ENCODE measurements around the gene MRPL48.
A peak's percentile ranks its signal among the peaks of the same experiment; 100 is the strongest.
"Not testable (repeated sequence)": the region's sequence is repeated elsewhere in the genome, so short reads cannot be mapped to it uniquely, and the experiment has no call there.

The MRPL48 gene

GRCh38 chr11:73852049-73852448 is 64.4 kb downstream of the MRPL48 start:
- DNase-seq, result no peak

DNA sequence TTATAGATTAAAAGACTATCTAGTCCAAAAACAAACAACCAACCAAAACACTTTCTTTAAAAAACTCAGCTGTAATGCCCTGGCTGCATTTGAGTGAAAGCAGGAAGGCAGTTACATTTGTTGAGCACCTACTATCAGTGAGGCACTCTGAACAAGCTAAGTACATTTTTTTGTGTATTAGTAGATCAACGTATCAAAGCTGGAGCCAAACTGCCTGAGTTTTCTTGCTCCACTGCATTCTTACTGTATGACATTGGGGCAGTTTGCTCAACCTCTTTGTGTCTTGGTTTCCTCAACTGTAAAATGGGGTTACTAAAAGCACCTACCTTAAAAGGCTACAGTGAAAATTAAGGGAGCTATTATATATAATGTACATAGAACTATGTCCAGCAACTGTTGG is 67.0 kb downstream of the MRPL48 start:
- DNase-seq, result no peak

DNA sequence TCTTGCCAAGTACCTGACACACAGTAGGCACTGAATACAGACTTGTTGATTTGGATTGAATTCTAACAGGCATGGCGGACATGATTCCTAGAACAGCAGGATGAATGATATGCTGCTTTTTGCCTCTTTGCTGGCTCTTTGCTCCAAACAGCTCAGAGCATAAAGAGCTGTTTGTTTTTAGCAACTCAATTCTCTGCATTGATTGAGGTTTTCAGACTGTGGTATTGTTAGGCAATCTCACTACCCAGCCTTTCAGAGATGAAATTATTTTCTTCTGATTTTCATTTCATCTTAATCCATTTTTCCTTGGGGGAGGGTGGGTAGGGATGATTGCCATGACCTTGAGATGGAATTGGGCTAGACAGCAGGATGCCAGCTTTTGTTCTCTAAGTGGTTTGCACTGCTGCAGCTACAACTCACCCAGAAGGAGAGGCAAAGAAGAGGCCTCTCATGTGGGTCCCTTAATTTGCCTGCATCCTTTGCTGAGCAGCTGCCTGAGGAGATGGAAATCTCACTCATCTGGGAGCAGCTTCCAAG is 68.4 kb downstream of the MRPL48 start:
- DNase-seq, result no peak

- no peak for DNase-seq
These were observed 72.0 kb downstream of the MRPL48 start for GRCh38 chr11:73859671-73860070.

GRCh38 chr11:73860202-73860601 is 72.5 kb downstream of the MRPL48 start:
- DNase-seq, result no peak

DNA sequence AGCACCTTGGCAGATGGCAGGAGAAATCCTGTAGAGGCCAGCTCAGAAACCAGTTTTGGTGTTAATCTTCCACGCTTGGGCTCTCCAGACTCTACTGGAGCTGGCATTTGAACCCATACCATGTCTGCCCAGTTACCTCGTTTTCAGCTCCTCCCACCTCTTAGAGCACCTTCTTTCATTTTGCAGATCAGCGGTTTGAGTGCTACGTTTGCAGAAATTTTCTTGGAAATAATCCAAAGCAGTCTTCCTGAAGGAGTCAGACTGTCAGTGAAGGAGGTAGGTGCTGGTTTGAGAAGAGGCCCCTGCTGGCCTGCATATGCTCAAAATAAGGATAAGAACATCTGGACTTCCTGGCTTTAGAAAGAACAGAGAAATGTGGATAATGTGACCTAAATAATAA is 75.3 kb downstream of the MRPL48 start:
- no peak for DNase-seq

GRCh38 chr11:73866095-73866579 is 78.5 kb downstream of the MRPL48 start:
- DNase-seq, result no peak

DNA sequence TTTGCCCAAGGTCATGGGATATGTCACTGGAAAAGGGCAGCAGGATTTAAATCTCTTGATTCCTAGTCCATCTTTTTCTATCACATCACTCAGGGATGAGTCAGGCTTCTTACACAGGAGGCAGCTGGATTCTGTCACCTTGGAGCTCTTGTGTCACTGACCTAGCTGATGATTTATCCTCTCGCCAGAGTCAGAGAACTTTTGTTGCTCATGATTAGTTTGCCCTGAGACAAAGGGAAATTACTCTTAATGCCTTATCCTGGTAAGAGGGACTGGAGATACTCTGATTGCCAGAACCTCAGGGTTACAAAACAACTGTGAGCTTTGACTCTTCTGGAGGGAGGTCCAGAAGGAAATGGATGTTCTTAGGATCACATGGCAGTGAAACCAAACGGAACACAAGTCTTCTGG is 78.9 kb downstream of the MRPL48 start:
- no peak for DNase-seq

- no peak for DNase-seq
These were observed 81.8 kb downstream of the MRPL48 start for GRCh38 chr11:73869332-73869949.

- DNase-seq, result no peak
These were observed 82.6 kb downstream of the MRPL48 start for GRCh38 chr11:73870261-73870660.

- DNase-seq, result no peak
These were observed 85.2 kb downstream of the MRPL48 start for GRCh38 chr11:73872749-73873357.

DNA sequence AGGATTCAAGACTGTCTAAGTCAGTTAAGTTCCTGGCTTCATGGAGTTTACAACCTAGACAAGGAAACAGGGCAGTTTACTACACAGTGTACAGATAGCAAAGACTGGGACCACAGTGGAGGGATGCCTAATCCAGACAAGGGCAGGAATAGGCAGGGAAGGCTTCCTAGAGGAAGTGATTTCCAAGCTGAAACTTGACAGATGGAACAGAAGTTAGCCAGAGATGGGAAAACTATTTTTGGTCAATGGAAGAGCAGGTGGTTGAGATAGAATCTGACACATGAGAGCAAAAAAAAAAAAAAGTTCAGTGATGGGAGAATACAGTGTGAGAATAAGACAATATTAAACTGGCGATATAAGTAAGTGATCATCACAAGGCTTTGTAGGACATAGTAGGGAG is 87.7 kb downstream of the MRPL48 start:
- DNase-seq, result no peak

DNA sequence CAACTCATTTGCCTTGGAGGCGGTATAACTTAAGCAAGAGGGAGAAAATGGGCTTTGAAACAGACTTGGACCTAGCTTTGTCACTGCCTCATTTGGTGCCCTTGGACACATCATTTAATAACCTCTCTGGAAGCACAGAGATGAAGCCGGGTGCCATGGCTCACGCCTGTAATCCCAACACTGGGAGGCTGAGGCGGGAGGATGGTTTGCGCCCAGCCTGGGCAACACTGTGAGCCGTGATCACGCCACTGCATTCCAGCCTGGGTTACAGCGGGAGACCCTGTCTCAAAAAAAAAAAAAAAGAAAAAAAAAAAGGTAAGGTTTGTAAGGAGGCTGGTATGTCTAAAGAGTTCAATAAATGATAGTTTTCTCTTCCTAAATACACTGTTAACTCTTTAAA is 88.2 kb downstream of the MRPL48 start:
- DNase-seq, result no peak

DNA sequence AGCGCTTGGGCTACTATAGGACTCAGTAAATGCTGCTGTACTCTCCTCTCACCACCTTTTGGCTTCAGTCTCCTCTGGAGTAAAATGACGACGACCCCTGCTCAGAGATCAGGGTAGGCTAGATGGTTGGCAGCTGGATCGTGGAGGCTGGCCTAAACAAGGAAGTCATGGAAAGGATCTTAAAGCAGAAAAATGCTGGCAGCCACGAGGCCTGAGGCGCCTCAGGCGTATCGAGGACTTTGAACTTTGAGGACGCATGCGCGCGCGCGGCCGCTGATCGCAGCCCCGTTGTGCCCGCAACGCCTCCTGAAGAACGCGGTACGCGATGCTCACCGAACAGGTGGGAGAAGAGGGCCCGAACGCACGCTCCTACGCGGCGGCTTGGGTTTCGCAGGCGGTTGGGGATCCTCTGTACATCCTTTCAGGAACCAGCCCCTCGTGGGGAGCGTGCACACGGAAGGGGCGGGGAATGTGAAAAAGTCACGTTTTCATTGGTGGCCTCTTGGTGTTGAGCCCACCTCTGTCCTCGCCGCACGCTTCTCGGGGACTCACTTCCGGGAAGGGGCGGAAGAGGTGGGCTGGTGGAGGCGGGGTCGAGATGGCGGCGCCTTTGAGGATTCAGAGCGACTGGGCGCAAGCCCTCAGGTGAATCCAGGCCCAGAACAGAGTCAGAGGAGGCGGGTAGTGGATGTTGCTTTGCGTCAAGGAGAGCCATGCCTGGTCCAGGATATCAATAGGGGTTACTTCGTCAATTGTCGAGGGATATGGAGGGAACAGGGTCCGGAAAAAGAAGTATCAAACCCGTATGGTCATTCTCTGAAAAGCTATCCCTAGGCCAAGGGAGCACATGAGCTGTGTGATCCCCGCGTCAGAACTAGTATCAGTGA is 89.0 kb downstream of the MRPL48 start, which contains the start of the genes COA4 and PAAF1:
Gene COA4 (minus strand): TSS at position 423 of the 887 bp plus-strand sequence. CDS start 3,468 bp downstream, outside the sequence.
Gene PAAF1 (plus strand): TSS at position 576 of the 887 bp plus-strand sequence. CDS start 23 bp downstream, at position 599.
- DNase-seq, result peak; percentile 95

GRCh38 chr11:73878771-73879170 is 91.1 kb downstream of the MRPL48 start:
- DNase-seq, result no peak

- DNase-seq, result not testable (repeated sequence)
These were observed 92.8 kb downstream of the MRPL48 start for GRCh38 chr11:73880449-73880848.

GRCh38 chr11:73883856-73884255 is 96.2 kb downstream of the MRPL48 start:
- no peak for DNase-seq

DNA sequence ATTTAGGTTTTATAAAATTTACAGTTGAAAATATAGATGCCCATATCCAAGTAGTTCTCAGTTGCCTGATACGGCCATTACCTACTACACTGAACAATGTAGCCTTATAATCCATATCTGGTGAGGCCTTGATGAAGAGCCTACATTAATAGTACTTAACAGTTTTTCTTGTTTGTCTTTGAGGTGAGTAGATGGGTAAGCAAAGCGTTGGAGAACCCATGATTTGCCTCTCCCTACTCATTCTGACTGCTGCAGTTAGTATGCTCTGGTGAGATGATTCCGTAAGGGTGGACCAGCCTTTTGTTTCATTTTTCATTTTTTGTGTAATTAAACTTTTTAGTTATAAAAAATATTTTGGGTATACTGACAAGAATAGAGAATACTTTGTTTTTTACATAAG is 100.6 kb downstream of the MRPL48 start:
- DNase-seq, result no peak

DNA sequence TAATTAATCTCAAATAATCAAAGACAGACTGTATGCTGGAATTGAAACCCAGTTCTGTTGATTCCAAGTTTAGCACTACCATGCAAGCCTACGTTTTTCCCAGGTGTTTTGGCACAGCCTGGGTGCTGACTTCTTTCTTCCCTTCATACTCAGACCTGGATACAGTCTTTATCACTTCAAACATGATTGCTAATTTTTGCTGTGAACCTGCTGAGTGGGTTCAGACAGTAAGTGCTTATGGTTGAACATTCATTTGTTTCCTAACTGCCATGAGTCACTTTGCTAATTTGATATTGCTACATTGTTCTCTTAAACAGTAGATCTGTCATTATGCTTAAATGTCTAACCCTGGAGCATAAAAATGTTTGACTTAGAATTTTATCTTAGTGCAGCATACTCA is 101.3 kb downstream of the MRPL48 start:
- no peak for DNase-seq

GRCh38 chr11:73889536-73889935 is 101.9 kb downstream of the MRPL48 start:
- DNase-seq, result no peak

DNA sequence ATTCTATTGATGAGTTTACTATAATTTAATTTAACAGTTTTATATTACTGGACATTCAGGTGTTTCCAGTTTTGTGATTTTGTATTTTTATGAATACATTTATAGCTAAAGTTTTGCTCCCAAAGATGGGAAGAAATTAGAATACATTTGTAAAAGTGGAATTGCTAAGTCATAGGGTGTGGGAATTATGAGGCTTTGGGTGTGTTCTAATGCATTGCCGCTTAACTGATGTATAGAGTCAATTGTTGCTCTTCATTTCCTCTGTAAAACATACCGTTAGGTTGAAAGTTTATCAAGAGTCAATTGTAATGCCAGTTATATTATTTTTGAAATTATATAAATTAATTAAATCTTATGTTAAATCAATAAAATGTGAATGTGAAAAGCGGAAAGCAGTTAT is 105.4 kb downstream of the MRPL48 start:
- DNase-seq, result no peak

GRCh38 chr11:73894725-73895335 is 107.2 kb downstream of the MRPL48 start:
- no peak for DNase-seq

DNA sequence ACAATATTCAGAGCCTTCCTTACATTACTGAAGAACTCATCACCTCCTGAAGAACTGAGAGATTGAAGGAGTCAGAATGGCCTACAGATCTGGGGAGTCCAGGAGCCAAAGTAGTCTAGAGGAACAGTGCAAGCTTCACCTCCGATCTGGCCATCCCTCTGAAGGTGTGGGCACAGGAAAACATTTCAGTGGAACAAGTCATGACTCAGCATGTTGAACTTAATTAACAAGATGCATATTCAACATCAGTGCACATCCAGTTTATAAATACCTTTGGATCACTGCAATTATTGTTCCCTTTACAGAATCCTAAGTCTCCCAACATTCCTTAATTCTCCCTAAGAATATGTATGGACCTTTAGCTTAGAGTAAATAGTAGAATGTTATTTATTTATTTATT is 114.6 kb downstream of the MRPL48 start:
- DNase-seq, result no peak

All from CD4-positive, alpha-beta T cell treated with Interleukin-10 for 1 hour (primary cell).